ENCODE data around the gene OPRD1.

OPRD1 gene

GRCh38 chr1:28855046-28855445, 43.1 kb downstream of the OPRD1 start (continued):
- TF ChIP-seq ZNF76 (tag by site-specific recombination; IDR thresholded peaks at IDR 0.05; ENCODE audit: borderline replicate concordance, low read depth): no peak
- no peak for TF ChIP-seq ZNF658 (tag by site-specific recombination; IDR thresholded peaks at IDR 0.05)
- TF ChIP-seq ZNF514 (tag by site-specific recombination; IDR thresholded peaks at IDR 0.05): no peak
- TF ChIP-seq ZNF2 (tag by site-specific recombination; IDR thresholded peaks at IDR 0.05): no peak
- TF ChIP-seq ZFP3 (tag by site-specific recombination; IDR thresholded peaks at IDR 0.05; ENCODE audit: low read depth): no peak
- no peak for TF ChIP-seq ZNF19 (tag by site-specific recombination; IDR thresholded peaks at IDR 0.05; ENCODE audit: low read depth)
- no peak for TF ChIP-seq ZNF830 (tag by site-specific recombination; IDR thresholded peaks at IDR 0.05; ENCODE audit: low read depth)
- TF ChIP-seq ZNF175 (tag by site-specific recombination; IDR thresholded peaks at IDR 0.05): no peak
- no peak for TF ChIP-seq ZNF302 (tag by site-specific recombination; IDR thresholded peaks at IDR 0.05; ENCODE audit: low read depth)

- no peak overlapping the region for H3K4me3 ChIP-seq (ENCODE audit: low read depth, low read length)
- H3K4me1 ChIP-seq (ENCODE audit: control insufficient read depth, insufficient read depth, low read length): peaks cover 4% of the 10 kb centered on the region
- TF ChIP-seq ZSCAN4 (tag by site-specific recombination; IDR thresholded peaks at IDR 0.05) (no peak), ZNF341 (tag by site-specific recombination; IDR thresholded peaks at IDR 0.05; ENCODE audit: low read depth) (peak; percentile 67)
- CTCF ChIA-PET: interaction anchor here (1.0 kb wide), 1 partner anchor 68 kb away, joined by 4 read pairs; no protein-coding TSS in a partner anchor
- POLR2A ChIA-PET: interaction anchor here (0.6 kb wide), 1 partner anchor 8 kb away, joined by 3 read pairs; no protein-coding TSS in a partner anchor
- no peaks in the 10 kb centered on the region for H3K9me3 ChIP-seq (ENCODE audit: control insufficient read depth, insufficient read depth, low read depth, low read length)
- no peak overlapping the region for H3K27ac ChIP-seq (ENCODE audit: extremely low read depth, low read depth, low read length)
- no peaks in the 10 kb centered on the region for H3K36me3 ChIP-seq (ENCODE audit: control insufficient read depth in 2 of 2, insufficient read depth in 1 of 2, low read length in 2 of 2)
Observed at GRCh38 chr1:28855469-28855951, 43.5 kb downstream of the OPRD1 start.

GRCh38 chr1:28855969-28856368, 44.0 kb downstream of the OPRD1 start:
- H3K4me3 ChIP-seq (ENCODE audit: low read depth, low read length): no peak overlapping the region
- H3K4me1 ChIP-seq (ENCODE audit: control insufficient read depth, insufficient read depth, low read length): peaks cover 8% of the 10 kb centered on the region
- no peaks in the 10 kb centered on the region for H3K9me3 ChIP-seq (ENCODE audit: control insufficient read depth, insufficient read depth, low read depth, low read length)
- POLR2A ChIA-PET: no interaction called here
- CTCF ChIA-PET: no interaction called here
- TF ChIP-seq ZNF768 (tag by site-specific recombination; IDR thresholded peaks at IDR 0.05): 0 out of 2 replicates have a peak, but pooled peaks have one; percentile 41
- no peak for TF ChIP-seq ZNF114 (tag by site-specific recombination; IDR thresholded peaks at IDR 0.05)
- no peak for TF ChIP-seq ZNF311 (tag by site-specific recombination; IDR thresholded peaks at IDR 0.05; ENCODE audit: borderline replicate concordance)
- TF ChIP-seq ZNF626 (tag by site-specific recombination; IDR thresholded peaks at IDR 0.05): no peak
- no peak for TF ChIP-seq ZNF514 (tag by site-specific recombination; IDR thresholded peaks at IDR 0.05)
- no peak for TF ChIP-seq ZNF629 (tag by site-specific recombination; IDR thresholded peaks at IDR 0.05)
- no peak for TF ChIP-seq BCL11A (tag by site-specific recombination; IDR thresholded peaks at IDR 0.05; ENCODE audit: low read depth)
- H3K36me3 ChIP-seq (ENCODE audit: control insufficient read depth in 2 of 2, insufficient read depth in 1 of 2, low read length in 2 of 2): no peaks in the 10 kb centered on the region
- H3K27ac ChIP-seq (ENCODE audit: extremely low read depth, low read depth, low read length): no peak overlapping the region

GRCh38 chr1:28860332-28861073, 48.5 kb downstream of the OPRD1 start:
- H3K27ac ChIP-seq (ENCODE audit: extremely low read depth, low read depth, low read length): no peak overlapping the region
- no peaks in the 10 kb centered on the region for H3K36me3 ChIP-seq (ENCODE audit: control insufficient read depth in 2 of 2, insufficient read depth in 1 of 2, low read length in 2 of 2)
- no peak overlapping the region for H3K4me3 ChIP-seq (ENCODE audit: low read depth, low read length)
- ChIA-PET CTCF (interaction anchor here (0.6 to 3.4 kb wide), 6 partner anchors 14 to 342 kb away, joined by 3 to 20 read pairs (median 5); no protein-coding TSS in a partner anchor), POLR2A (interaction anchor here (0.7 to 0.8 kb wide), 4 partner anchors 53 to 988 kb away, joined by 3 to 4 read pairs (median 3); partner anchors contain the start of gene TAF12)
- peaks cover 8% of the 10 kb centered on the region for H3K4me1 ChIP-seq (ENCODE audit: control insufficient read depth, insufficient read depth, low read length)
- H3K9me3 ChIP-seq (ENCODE audit: control insufficient read depth, insufficient read depth, low read depth, low read length): no peaks in the 10 kb centered on the region
- TF ChIP-seq KLF9 (tag by site-specific recombination; IDR thresholded peaks at IDR 0.05; ENCODE audit: low read depth) (peak; percentile 22; the same call in 1 of the 2 replicates), MZF1 (tag by site-specific recombination; IDR thresholded peaks at IDR 0.05; ENCODE audit: borderline replicate concordance) (peak; percentile 83), HIC1 (tag by site-specific recombination; IDR thresholded peaks at IDR 0.05) (peak; percentile 82), ZSCAN4 (tag by site-specific recombination; IDR thresholded peaks at IDR 0.05) (peak; percentile 83), BCL6B (tag by site-specific recombination; IDR thresholded peaks at IDR 0.05) (peak; percentile 9; the same call in 1 of the 2 replicates), YY2 (tag by site-specific recombination; IDR thresholded peaks at IDR 0.05) (no peak), ZNF341 (tag by site-specific recombination; IDR thresholded peaks at IDR 0.05; ENCODE audit: low read depth) (no peak)

All from HEK293 (cell line).